Erythroblast (primary cell): ENCODE data around the gene PLOD3.

Source experiments
- GATA1 ChIP-seq: IDR thresholded peaks from 2 replicates; pipeline ENCODE4 v1.6.1; 2011; ENCODE audit warnings: low read depth, mild to moderate bottlenecking, control low read depth, low read length, moderate library complexity
- POLR2A ChIP-seq: IDR thresholded peaks from 2 replicates; pipeline ENCODE4 v1.6.1; 2011; ENCODE audit warnings: mild to moderate bottlenecking, low read length

DNA sequence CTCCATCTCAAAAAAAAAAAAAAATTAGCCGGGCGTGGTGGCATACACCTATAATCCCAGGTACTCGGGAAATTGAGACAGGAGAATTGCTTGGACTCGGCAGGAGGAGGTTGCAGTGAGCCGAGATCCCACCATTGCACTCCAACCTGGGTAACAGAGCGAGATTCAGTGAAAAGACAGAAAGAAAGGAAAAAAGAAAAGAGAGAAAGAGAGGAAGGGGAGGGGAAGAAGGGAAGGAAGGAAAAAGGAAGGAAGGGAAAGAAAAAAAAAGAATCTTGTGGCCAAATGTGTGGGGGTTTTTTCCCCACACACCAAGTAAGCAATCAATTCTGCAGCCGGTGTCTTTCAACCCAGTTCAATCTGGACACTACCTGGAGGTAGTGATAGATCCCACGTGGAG is 28.3 kb downstream of the PLOD3 start:
- TF ChIP-seq POLR2A, result no peak
- no peak for TF ChIP-seq GATA1
